NT2/D1 (cell line): ENCODE results near the gene ZCCHC12.

Experiments
- SUZ12 ChIP-seq: IDR thresholded peaks from 2 replicates; pipeline ENCODE4 v1.6.1; 2011; ENCODE audit not compliant: insufficient read length, insufficient read depth; ENCODE audit errors: extremely low read depth
- YY1 ChIP-seq: IDR thresholded peaks from 2 replicates; pipeline ENCODE4 v1.6.1; 2011; ENCODE audit not compliant: insufficient read length, insufficient read depth
- ZNF274 ChIP-seq: IDR thresholded peaks from 2 replicates; pipeline ENCODE4 v1.6.1; 2011; ENCODE audit warnings: mild to moderate bottlenecking, low read depth, low read length

GRCh38 chrX:118865231-118865630 is 41.6 kb downstream of the ZCCHC12 start:
- TF ChIP-seq SUZ12 (no peak), YY1 (no peak), ZNF274 (no peak)
